Sigmoid colon (tissue), 4 donors: ENCODE measurements around the gene LIN52.

Experiments used
- CTCF ChIP-seq, 4 experiments: fragments of 450-650 bp in 3 of 4; fragments of 200-600 bp in 1 of 4; IDR thresholded peaks; one replicate each; pipeline ENCODE4 v1.5.1; 2016 to 2019; ENCODE audit warnings: antibody characterized with exemption in 4 of 4, mild to moderate bottlenecking in 3 of 4, moderate library complexity in 2 of 4
- EP300 ChIP-seq, 4 donors: sonication (generic); formaldehyde crosslinking; IDR thresholded peaks; one replicate each; pipeline ENCODE4 v1.6.1; 2017; ENCODE audit warnings: antibody characterized with exemption in 4 of 4
- POLR2A ChIP-seq, 2 donors: fragments of 450-650 bp; IDR thresholded peaks; one replicate each; pipeline ENCODE4 v1.6.1; 2016; ENCODE audit warnings: antibody characterized with exemption in 2 of 2, mild to moderate bottlenecking in 2 of 2, moderate library complexity in 2 of 2

DNA sequence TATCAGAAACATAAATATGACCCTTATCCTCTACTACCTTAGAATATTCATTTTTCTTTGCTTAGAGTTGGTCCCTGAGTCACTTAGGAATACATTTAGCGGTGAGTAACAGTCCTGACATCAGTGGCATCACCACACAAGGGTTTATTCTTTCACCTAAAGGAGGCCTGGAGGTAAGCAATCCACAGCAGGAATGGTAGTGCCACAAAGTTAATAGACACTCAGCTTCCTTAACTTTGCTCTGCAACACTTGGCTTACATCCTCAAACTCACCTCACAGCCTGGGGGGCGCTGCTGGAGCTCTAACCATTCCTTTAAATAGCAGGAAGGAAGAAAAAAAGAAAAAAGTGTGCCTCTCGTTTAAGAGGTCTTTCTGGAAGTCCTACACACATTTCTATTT, 36.5 kb upstream of the LIN52 start:
- no peak for TF ChIP-seq POLR2A (IDR thresholded peaks at IDR 0.05)
- TF ChIP-seq CTCF (IDR thresholded peaks at IDR 0.05), result no peak
- no peak for TF ChIP-seq EP300 (IDR thresholded peaks at IDR 0.05)
